Measurements from ENCODE around the gene ADAMTS9.

The ADAMTS9 gene

DNA sequence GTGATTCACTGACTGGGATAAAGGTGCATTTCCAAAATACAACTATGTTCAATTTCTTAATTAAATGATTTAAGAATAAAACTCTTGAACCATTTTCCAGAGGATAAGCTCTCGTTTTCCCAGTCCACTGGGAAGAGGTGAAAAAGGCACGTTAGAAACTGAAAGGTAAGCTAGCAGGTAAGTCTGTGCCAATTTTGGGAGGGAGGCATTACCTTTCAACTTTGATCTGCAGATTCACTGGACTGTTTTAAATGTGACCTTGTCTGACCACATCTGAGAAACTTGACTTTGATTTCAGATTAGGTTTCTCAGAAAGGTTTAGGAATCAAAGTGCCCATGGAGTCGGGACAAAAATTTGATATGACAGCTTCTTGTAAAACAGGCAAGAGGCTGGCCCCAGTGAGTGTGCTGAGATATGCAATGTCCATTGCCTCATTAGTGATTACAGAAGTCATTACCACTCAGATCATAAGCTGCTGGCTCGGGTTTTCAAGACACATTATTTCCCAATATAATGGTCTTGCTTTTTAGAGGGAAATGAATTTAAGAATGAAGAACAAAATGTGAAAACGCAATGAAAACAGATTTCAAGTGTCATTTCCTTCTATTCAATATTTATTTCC lies 118.8 kb downstream of the ADAMTS9 start:
- TF ChIP-seq, protein P1, sequence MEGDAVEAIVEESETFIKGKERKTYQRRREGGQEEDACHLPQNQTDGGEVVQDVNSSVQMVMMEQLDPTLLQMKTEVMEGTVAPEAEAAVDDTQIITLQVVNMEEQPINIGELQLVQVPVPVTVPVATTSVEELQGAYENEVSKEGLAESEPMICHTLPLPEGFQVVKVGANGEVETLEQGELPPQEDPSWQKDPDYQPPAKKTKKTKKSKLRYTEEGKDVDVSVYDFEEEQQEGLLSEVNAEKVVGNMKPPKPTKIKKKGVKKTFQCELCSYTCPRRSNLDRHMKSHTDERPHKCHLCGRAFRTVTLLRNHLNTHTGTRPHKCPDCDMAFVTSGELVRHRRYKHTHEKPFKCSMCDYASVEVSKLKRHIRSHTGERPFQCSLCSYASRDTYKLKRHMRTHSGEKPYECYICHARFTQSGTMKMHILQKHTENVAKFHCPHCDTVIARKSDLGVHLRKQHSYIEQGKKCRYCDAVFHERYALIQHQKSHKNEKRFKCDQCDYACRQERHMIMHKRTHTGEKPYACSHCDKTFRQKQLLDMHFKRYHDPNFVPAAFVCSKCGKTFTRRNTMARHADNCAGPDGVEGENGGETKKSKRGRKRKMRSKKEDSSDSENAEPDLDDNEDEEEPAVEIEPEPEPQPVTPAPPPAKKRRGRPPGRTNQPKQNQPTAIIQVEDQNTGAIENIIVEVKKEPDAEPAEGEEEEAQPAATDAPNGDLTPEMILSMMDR (IDR thresholded peaks at IDR 0.05; ENCODE audit: insufficient read depth, low read length), result no peak
- no peak for TF ChIP-seq SPI1 (IDR thresholded peaks at IDR 0.05; ENCODE audit: borderline replicate concordance, low read depth)
- TF ChIP-seq GABPA (IDR thresholded peaks at IDR 0.05; ENCODE audit: low read depth), result no peak
- TF ChIP-seq, protein P2, sequence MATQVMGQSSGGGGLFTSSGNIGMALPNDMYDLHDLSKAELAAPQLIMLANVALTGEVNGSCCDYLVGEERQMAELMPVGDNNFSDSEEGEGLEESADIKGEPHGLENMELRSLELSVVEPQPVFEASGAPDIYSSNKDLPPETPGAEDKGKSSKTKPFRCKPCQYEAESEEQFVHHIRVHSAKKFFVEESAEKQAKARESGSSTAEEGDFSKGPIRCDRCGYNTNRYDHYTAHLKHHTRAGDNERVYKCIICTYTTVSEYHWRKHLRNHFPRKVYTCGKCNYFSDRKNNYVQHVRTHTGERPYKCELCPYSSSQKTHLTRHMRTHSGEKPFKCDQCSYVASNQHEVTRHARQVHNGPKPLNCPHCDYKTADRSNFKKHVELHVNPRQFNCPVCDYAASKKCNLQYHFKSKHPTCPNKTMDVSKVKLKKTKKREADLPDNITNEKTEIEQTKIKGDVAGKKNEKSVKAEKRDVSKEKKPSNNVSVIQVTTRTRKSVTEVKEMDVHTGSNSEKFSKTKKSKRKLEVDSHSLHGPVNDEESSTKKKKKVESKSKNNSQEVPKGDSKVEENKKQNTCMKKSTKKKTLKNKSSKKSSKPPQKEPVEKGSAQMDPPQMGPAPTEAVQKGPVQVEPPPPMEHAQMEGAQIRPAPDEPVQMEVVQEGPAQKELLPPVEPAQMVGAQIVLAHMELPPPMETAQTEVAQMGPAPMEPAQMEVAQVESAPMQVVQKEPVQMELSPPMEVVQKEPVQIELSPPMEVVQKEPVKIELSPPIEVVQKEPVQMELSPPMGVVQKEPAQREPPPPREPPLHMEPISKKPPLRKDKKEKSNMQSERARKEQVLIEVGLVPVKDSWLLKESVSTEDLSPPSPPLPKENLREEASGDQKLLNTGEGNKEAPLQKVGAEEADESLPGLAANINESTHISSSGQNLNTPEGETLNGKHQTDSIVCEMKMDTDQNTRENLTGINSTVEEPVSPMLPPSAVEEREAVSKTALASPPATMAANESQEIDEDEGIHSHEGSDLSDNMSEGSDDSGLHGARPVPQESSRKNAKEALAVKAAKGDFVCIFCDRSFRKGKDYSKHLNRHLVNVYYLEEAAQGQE (IDR thresholded peaks at IDR 0.05; ENCODE audit: insufficient replicate concordance, low read depth), result no peak
- TF ChIP-seq POLR2AphosphoS5 (IDR thresholded peaks at IDR 0.05; ENCODE audit: low read depth), result no peak
- no peak for DNase-seq (ENCODE audit: low read depth in 1 of 2, low spot score in 1 of 2)
- no peak overlapping the region for H3K4me3 ChIP-seq (replicated peaks; ENCODE audit: insufficient read depth, low read length)
- no peak overlapping the region for H3K27ac ChIP-seq (replicated peaks)
- no peaks in the 10 kb centered on the region for H3K27me3 ChIP-seq (ENCODE audit: insufficient read depth, poor library complexity, severe bottlenecking)

DNA sequence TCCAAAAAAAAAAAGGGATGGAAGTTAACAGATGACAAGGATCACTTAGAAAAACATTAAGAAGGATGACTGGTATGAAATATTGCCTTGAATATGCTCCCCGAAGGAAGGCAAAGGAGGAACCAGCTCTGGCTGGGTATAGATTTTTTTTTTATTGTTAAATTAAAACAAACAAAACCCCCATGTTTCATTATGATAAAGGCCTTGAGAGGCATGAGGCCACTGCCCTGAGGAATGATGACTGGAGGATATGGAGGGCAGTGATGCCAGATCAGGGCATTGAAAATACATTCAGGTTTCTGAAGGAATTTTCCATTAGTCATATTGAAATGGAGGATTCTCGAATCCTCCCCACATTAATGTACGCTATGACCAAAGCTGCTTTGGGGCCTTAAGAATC lies 120.9 kb downstream of the ADAMTS9 start:
- Histone ChIP-seq H3K27me3 (ENCODE audit: insufficient read depth, poor library complexity, severe bottlenecking) (no peaks in the 10 kb centered on the region), H3K27ac (replicated peaks) (no peak overlapping the region), H3K4me3 (replicated peaks; ENCODE audit: insufficient read depth, low read length) (no peak overlapping the region)
- no peak for DNase-seq (ENCODE audit: low read depth in 1 of 2, low spot score in 1 of 2)
- TF ChIP-seq GABPA (IDR thresholded peaks at IDR 0.05; ENCODE audit: low read depth), result no peak
- TF ChIP-seq, protein P1 (IDR thresholded peaks at IDR 0.05; ENCODE audit: insufficient read depth, low read length), result no peak
- TF ChIP-seq SPI1 (IDR thresholded peaks at IDR 0.05; ENCODE audit: borderline replicate concordance, low read depth), result no peak
- TF ChIP-seq, protein P2 (IDR thresholded peaks at IDR 0.05; ENCODE audit: insufficient replicate concordance, low read depth), result no peak
- TF ChIP-seq POLR2AphosphoS5 (IDR thresholded peaks at IDR 0.05; ENCODE audit: low read depth), result no peak

GRCh38 chr3:64563751-64564150 lies 124.0 kb downstream of the ADAMTS9 start:
- no peak for DNase-seq (ENCODE audit: low read depth in 1 of 2, low spot score in 1 of 2)
- TF ChIP-seq, protein P1 (IDR thresholded peaks at IDR 0.05; ENCODE audit: insufficient read depth, low read length), result no peak
- TF ChIP-seq POLR2AphosphoS5 (IDR thresholded peaks at IDR 0.05; ENCODE audit: low read depth) (no peak), SPI1 (IDR thresholded peaks at IDR 0.05; ENCODE audit: borderline replicate concordance, low read depth) (no peak), GABPA (IDR thresholded peaks at IDR 0.05; ENCODE audit: low read depth) (no peak)
- TF ChIP-seq, protein P2 (IDR thresholded peaks at IDR 0.05; ENCODE audit: insufficient replicate concordance, low read depth), result no peak
- Histone ChIP-seq H3K27ac (replicated peaks) (no peak overlapping the region), H3K27me3 (ENCODE audit: insufficient read depth, poor library complexity, severe bottlenecking) (no peaks in the 10 kb centered on the region), H3K4me3 (replicated peaks; ENCODE audit: insufficient read depth, low read length) (no peak overlapping the region)
